GM12865 (cell line): ENCODE results near the gene CCDC110.

Experiments used
- DNase-seq: peaks from one replicate; pipeline ENCODE4 v3.0.0; 2010; ENCODE audit warnings: low read depth
- H3K4me3 ChIP-seq: 2 replicates; pipeline ENCODE4 v1.5.1; 2011; ENCODE audit warnings: mild to moderate bottlenecking, low read depth, low read length, control low read depth
- TF ChIP-seq, protein P1 (sequence below): IDR thresholded peaks from 2 replicates; pipeline ENCODE4 v1.5.1; 2011; ENCODE audit warnings: low read length, control low read depth, low read depth, inconsistent platforms; ENCODE audit not compliant: insufficient read depth; ENCODE audit errors: missing control alignments

The CCDC110 gene

DNA sequence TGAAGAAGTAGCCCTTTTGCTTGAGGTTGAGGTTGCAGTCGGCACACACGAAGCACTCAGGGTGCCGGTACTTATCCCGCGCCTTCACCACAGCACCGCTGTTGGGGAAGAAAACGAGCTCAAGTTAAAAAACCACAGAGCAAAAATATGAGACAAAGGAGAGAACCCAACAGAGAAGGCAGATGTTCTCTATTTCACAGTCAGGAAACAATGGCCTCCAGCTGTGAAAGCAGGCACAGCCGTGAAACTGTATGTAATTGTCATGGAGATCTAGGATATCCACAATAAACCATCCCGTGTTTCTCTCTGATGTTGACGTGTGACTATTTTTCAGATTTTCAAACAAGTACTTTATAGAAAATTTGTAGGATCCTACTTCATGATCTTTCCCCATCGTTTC lies 30.9 kb upstream of the CCDC110 start:
- no peak for DNase-seq
- TF ChIP-seq, protein P1, sequence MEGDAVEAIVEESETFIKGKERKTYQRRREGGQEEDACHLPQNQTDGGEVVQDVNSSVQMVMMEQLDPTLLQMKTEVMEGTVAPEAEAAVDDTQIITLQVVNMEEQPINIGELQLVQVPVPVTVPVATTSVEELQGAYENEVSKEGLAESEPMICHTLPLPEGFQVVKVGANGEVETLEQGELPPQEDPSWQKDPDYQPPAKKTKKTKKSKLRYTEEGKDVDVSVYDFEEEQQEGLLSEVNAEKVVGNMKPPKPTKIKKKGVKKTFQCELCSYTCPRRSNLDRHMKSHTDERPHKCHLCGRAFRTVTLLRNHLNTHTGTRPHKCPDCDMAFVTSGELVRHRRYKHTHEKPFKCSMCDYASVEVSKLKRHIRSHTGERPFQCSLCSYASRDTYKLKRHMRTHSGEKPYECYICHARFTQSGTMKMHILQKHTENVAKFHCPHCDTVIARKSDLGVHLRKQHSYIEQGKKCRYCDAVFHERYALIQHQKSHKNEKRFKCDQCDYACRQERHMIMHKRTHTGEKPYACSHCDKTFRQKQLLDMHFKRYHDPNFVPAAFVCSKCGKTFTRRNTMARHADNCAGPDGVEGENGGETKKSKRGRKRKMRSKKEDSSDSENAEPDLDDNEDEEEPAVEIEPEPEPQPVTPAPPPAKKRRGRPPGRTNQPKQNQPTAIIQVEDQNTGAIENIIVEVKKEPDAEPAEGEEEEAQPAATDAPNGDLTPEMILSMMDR: no peak
- H3K4me3 ChIP-seq: no peak overlapping the region

DNA sequence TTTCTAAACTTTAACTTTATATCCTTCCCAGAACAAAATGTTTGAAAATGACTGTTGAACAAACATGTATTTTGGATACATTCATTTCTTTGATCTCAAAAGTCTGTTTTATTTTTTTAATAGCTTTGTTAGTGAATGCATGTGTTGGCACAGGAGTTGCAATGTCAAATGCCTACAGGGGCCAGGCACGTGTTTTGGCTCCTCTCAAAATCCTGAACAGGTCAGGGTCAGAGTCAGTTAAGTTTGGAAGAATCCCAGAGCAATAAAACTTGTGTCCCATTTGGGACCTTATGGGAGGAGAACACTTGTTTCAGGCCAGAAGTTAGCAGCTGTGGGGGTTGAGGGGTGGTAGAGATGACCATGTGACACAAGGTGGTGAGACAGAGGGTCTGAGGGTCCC lies 29.0 kb upstream of the CCDC110 start:
- TF ChIP-seq, protein P1: no peak
- H3K4me3 ChIP-seq: no peak overlapping the region
- DNase-seq: no peak

DNA sequence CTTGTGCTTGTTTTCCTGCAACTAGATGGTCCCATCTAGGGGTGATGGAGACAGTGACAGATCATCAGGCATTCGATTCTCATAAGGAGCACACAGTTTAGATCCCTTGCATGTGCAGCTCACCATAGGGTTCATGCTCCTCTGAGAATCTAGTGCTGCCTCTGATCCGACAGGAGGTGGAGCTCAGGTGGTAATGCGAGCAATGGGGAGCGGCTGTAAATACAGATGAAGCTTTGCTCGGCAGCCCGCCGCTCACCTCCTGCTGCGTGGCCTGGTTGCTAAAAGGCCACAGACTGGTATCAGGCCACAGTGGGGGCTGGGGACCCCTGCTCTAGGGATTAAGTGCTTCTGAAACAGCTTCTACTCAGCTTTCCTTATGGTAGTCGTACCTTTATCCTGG lies 28.5 kb upstream of the CCDC110 start:
- H3K4me3 ChIP-seq: no peak overlapping the region
- TF ChIP-seq, protein P1: no peak
- DNase-seq: no peak

DNA sequence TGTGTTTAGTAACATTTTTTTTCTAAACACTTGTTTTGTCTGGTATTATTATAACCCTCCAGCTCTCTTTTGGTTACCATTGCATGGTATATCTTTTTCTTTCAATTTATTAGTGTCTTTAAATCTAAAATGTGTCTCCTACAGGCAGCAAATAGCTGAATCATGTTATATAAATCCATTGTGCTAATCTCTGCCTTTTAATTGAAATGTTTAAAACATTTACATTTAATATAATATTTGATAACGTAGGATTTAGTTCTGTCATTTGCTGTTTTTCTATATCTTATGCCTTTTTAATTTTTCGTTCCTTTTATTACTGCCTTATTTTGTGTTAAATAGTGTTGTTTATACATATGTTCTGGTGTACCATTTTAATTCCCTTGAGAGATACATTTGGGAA lies 17.1 kb upstream of the CCDC110 start:
- TF ChIP-seq, protein P1: no peak
- DNase-seq: no peak
- H3K4me3 ChIP-seq: no peak overlapping the region

DNA sequence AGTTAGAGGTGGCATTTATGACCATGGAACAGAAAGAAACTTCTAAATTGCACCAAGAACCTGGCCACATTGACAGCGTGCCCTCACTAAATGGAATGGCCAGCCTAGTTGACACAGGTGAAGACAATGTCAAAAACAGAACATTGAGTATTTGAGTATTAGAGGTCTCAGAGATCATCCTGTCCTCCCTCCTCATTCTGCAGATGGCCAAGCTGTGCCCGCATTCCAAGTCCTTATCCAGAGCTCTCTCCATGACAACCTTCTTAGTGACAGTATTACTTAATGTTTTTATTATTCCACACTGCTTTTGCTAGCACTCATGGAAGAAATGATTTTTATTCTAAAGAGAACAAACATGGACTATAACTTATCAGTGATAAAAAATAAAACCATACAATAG lies 9.9 kb upstream of the CCDC110 start:
- H3K4me3 ChIP-seq: no peak overlapping the region
- DNase-seq: no peak
- TF ChIP-seq, protein P1: no peak

DNA sequence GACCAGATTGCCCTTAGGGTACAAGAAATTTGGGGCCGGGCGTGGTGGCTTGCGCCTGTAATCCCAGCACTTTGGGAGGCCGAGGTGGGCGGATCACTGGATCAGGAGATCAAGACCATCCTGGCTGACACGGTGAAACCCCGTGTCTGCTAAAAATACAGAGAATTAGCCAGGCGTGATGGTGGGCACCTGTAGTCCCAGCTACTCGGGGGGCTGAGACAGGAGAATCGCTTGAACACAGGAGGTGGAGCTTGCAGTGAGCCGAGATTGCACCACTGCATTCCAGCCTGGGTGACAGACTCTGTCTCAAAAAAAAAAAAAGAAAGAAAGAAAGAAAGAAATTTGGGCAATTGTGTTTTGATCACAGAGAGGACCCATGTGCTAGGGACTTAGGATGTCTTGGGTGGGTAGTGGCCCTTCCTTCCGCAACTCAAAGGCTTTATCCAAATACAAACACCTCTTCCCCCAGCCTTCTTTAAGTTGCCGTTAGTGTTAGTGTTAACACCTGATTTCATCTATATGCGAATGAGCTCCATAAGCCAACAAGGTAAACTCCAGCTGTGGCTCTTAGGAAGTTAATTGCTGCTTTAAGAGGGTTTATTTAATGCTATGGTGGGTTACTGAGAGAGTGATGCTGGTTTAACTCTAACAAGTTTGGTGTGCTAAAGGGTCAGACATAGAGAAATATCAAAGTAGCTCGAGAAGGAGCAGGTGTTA lies 8.6 kb upstream of the CCDC110 start:
- TF ChIP-seq, protein P1: no peak
- peak; percentile 44 for DNase-seq
- no peak overlapping the region; the same call in 1 of the 2 replicates for H3K4me3 ChIP-seq

DNA sequence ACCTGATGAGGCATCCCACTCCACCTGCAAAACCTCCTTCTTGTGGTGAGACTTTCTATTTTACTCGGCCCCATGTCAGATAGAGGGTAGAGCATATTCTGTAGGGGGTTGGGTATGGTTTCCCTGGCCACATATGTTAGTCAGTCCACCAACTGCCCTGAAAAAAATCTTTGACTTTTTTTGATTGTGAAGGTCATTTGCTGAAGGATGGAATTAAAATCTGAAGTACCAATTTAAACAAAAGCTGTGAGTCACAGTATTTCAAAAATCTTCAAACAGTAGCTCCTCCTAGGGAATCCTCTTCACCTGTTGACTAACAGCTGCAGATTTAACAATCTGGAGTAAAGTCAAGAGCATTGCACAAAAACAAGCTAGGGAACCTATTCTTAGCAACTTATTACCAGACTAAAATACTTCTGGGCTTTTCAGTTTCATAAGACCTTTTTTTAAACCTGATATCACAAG lies 8.0 kb upstream of the CCDC110 start:
- H3K4me3 ChIP-seq: peak overlapping the region; percentile 12
- peak; percentile 89 for DNase-seq
- TF ChIP-seq, protein P1: no peak
